SK-N-SH (cell line): ENCODE results near the gene NDEL1. TPM values are rescaled to one million over a fixed set of nuclear protein-coding genes. Genes with fewer than 3 reads are reported as not detected.

Experiments
- CTCF ChIA-PET: fragments of 300-600, 350-600 bp; formaldehyde crosslinking; extraction: SDS; loops from one replicate; lab custom pipeline; 2021; lab: Yijun Ruan, JAX
- POLR2A ChIA-PET: fragments of 350-600 bp; sonication (Branson Sonifier 250); formaldehyde crosslinking; extraction: SDS; loops from one replicate; lab custom pipeline; 2020; ENCODE audit warnings: antibody characterized with exemption, inconsistent platforms; lab: Yijun Ruan, JAX
- DNase-seq: peaks from one replicate; pipeline ENCODE4 v3.0.0; 2012
- H2AFZ ChIP-seq: fragments of 200-600 bp; sonication (generic); 2 replicates; pipeline ENCODE4 v1.8.1; 2016; ENCODE audit warnings: antibody characterized with exemption, mild to moderate bottlenecking, low read depth
- H3F3A ChIP-seq: fragments of 200-600 bp; sonication (generic); replicated peaks from 2 replicates; pipeline ENCODE3; 2016; ENCODE audit warnings: antibody characterized with exemption, mild to moderate bottlenecking; ENCODE audit not compliant: insufficient read depth
- H3K27ac ChIP-seq, 2 experiments: fragments of 200-500 bp in 1 of 2; fragments of 200-600 bp in 1 of 2; sonication (Bioruptor generic) in 1 of 2; sonication (generic), shearing (Covaris generic) in 1 of 2; 2 replicates each; pipeline versions ENCODE4 v1.5.1 to v1.6.1; 2014 to 2016; ENCODE audit warnings: low read depth in 2 of 2, inconsistent platforms in 1 of 2, low read length in 1 of 2, mild to moderate bottlenecking in 1 of 2, mixed read lengths in 1 of 2
- H3K27me3 ChIP-seq: fragments of 200-600 bp; sonication (generic), shearing (Covaris generic); 2 replicates; pipeline ENCODE4 v1.6.1; 2016; ENCODE audit warnings: mixed run types; ENCODE audit not compliant: insufficient read depth
- H3K36me3 ChIP-seq, 2 experiments: fragments of 200-500 bp in 1 of 2; fragments of 200-600 bp in 1 of 2; sonication (Bioruptor generic) in 1 of 2; sonication (generic) in 1 of 2; replicated peaks in 1 of 2; 2 replicates each; pipeline versions ENCODE3 to v1.5.1; 2014 to 2016; ENCODE audit warnings: low read length in 1 of 2, mild to moderate bottlenecking in 1 of 2; ENCODE audit not compliant: insufficient read depth in 2 of 2, control insufficient read depth in 1 of 2
- H3K4me1 ChIP-seq, 2 experiments: fragments of 200-500 bp in 1 of 2; fragments of 200-600 bp in 1 of 2; sonication (Bioruptor generic) in 1 of 2; sonication (generic), shearing (Covaris generic) in 1 of 2; 2 replicates each; pipeline versions ENCODE4 v1.5.1 to v1.6.1; 2014 to 2016; ENCODE audit warnings: low read depth in 1 of 2, low read length in 1 of 2, mixed run types in 1 of 2; ENCODE audit not compliant: insufficient read depth in 2 of 2, control insufficient read depth in 1 of 2
- H3K4me2 ChIP-seq: fragments of 200-600 bp; sonication (generic), shearing (Covaris generic); 2 replicates; pipeline ENCODE4 v1.6.1; 2017; ENCODE audit warnings: mixed run types
- H3K4me3 ChIP-seq, 2 experiments: fragments of 200-500 bp in 1 of 2; fragments of 200-600 bp in 1 of 2; sonication (Bioruptor generic) in 1 of 2; sonication (generic), shearing (Covaris generic) in 1 of 2; 2 replicates each; pipeline versions ENCODE4 v1.5.1 to v1.8.1; 2014 to 2016; ENCODE audit warnings: low read depth in 2 of 2, inconsistent platforms in 1 of 2, low read length in 1 of 2, mild to moderate bottlenecking in 1 of 2, mixed read lengths in 1 of 2, moderate library complexity in 1 of 2
- H3K79me2 ChIP-seq: fragments of 200-600 bp; sonication (generic); 2 replicates; pipeline ENCODE4 v1.8.1; 2017; ENCODE audit warnings: mild to moderate bottlenecking; ENCODE audit not compliant: insufficient read depth
- H3K9ac ChIP-seq: fragments of 200-600 bp; sonication (generic); 2 replicates; pipeline ENCODE4 v1.6.1; 2017; ENCODE audit warnings: mixed run types
- H3K9me2 ChIP-seq: fragments of 200-600 bp; sonication (generic); 2 replicates; pipeline ENCODE4 v1.6.1; 2017; ENCODE audit warnings: mixed run types
- H3K9me3 ChIP-seq: fragments of 200-600 bp; sonication (generic); 2 replicates; pipeline ENCODE4 v1.6.1; 2017; ENCODE audit warnings: mixed run types, mild to moderate bottlenecking, moderate library complexity
- H4K20me1 ChIP-seq: fragments of 200-600 bp; sonication (generic); 2 replicates; pipeline ENCODE4 v1.6.1; 2017; ENCODE audit warnings: mild to moderate bottlenecking, mixed run types; ENCODE audit not compliant: insufficient read depth
- CTCF ChIP-seq: fragments of 200-600 bp; sonication (generic); IDR thresholded peaks from 2 replicates; pipeline ENCODE4 v1.6.1; 2017; ENCODE audit warnings: antibody characterized with exemption, mild to moderate bottlenecking, moderate library complexity
- ELF1 ChIP-seq: IDR thresholded peaks from 2 replicates; pipeline ENCODE4 v1.4.0; 2012
- EP300 ChIP-seq, 2 experiments: IDR thresholded peaks; 2 replicates each; pipeline versions ENCODE4 v1.4.0 to v1.6.1; 2012; ENCODE audit warnings: borderline replicate concordance in 1 of 2, low read depth in 1 of 2, low read length in 1 of 2
- EZH2phosphoT487 ChIP-seq: fragments of 200-600 bp; sonication (generic); IDR thresholded peaks from 2 replicates; pipeline ENCODE4 v1.6.1; 2017; ENCODE audit warnings: low read depth, mixed run types, mild to moderate bottlenecking, antibody characterized with exemption, moderate library complexity, borderline replicate concordance
- GATA2 ChIP-seq: sonication (generic); formaldehyde crosslinking; IDR thresholded peaks from 2 replicates; pipeline ENCODE4 v1.5.0; 2020; ENCODE audit warnings: mild to moderate bottlenecking, missing genetic modification reagents
- IRF3 ChIP-seq: fragments of 150-350 bp; IDR thresholded peaks from 2 replicates; pipeline ENCODE4 v1.6.1; 2016; ENCODE audit warnings: mild to moderate bottlenecking, low read depth, low read length
- JUND ChIP-seq: IDR thresholded peaks from 2 replicates; pipeline ENCODE4 v1.4.0; 2012
- MXI1 ChIP-seq: IDR thresholded peaks from 2 replicates; pipeline ENCODE4 v1.6.1; 2012; ENCODE audit warnings: mild to moderate bottlenecking, low read depth, low read length, improper control_type of control experiment
- NFIC ChIP-seq: IDR thresholded peaks from 2 replicates; pipeline ENCODE4 v1.4.0; 2012; ENCODE audit warnings: borderline replicate concordance
- PBX3 ChIP-seq: IDR thresholded peaks from 2 replicates; pipeline ENCODE4; 2012
- RFX5 ChIP-seq: IDR thresholded peaks from 2 replicates; pipeline ENCODE4 v1.6.1; 2012; ENCODE audit warnings: mild to moderate bottlenecking, improper control_type of control experiment, low read length
- RXRA ChIP-seq: IDR thresholded peaks from 2 replicates; pipeline ENCODE4 v1.4.0; 2012; ENCODE audit warnings: low read depth, mild to moderate bottlenecking, borderline replicate concordance
- TEAD4 ChIP-seq: IDR thresholded peaks from 2 replicates; pipeline ENCODE4 v1.4.0; 2012; ENCODE audit warnings: mild to moderate bottlenecking, borderline replicate concordance; ENCODE audit not compliant: insufficient read depth
- YY1 ChIP-seq: IDR thresholded peaks from 2 replicates; pipeline ENCODE4 v1.4.0; 2012; ENCODE audit warnings: low read depth, mild to moderate bottlenecking
- WGBS: methylation state at CpG from one replicate; pipeline ENCODE4 v1.1.6; 2017; ENCODE audit warnings: low lambda C conversion rate; 5-methylcytosine and 5-hydroxymethylcytosine counted together
- polyA plus RNA-seq, 3 experiments: library from polyadenylated mRNA; depleted of rRNA; stranded (reverse); fragments of >200 nt; gene quantifications; 2 replicates each; pipeline ENCODE4 v1.2.3, GENCODE V29; 2012
- TF ChIP-seq, protein P1 (sequence below): IDR thresholded peaks from 2 replicates; pipeline ENCODE4 v1.4.0; 2012; ENCODE audit warnings: low read depth, borderline replicate concordance

Gene NDEL1
- polyA plus RNA-seq, 1 of the 3 experiments (the other 2 are of a cell fraction) = 49.5 TPM

- TF ChIP-seq RFX5 = no peak
- TF ChIP-seq PBX3 = no peak
- TF ChIP-seq, protein P1, sequence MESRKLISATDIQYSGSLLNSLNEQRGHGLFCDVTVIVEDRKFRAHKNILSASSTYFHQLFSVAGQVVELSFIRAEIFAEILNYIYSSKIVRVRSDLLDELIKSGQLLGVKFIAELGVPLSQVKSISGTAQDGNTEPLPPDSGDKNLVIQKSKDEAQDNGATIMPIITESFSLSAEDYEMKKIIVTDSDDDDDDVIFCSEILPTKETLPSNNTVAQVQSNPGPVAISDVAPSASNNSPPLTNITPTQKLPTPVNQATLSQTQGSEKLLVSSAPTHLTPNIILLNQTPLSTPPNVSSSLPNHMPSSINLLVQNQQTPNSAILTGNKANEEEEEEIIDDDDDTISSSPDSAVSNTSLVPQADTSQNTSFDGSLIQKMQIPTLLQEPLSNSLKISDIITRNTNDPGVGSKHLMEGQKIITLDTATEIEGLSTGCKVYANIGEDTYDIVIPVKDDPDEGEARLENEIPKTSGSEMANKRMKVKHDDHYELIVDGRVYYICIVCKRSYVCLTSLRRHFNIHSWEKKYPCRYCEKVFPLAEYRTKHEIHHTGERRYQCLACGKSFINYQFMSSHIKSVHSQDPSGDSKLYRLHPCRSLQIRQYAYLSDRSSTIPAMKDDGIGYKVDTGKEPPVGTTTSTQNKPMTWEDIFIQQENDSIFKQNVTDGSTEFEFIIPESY = no peak
- TF ChIP-seq IRF3 = no peak
- no peak for TF ChIP-seq JUND
- TF ChIP-seq NFIC = no peak
Observed at GRCh38 chr17:8405499-8406016, 30.1 kb upstream of the NDEL1 start (continued).

DNA sequence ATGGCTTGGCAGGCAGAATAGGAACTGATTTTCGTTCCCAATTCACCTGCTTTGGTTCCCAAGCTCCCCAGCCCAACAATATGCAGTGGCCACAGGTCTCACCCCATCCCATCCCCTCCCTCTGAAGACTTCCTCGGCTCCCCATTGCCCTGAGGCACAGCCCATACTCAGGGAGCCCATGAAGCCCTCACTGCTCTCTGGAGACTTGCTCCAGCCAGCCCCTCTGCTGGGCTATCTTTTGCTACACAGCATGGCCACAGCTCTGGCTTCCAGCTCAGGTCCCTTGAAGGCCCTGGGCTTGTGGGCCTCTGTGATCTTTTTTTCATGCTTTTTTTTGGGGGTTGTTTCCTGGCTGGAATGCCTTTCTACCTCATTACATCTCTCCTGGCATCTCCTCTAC lies 29.5 kb upstream of the NDEL1 start:
- CTCF ChIA-PET = interaction anchor here (0.6 to 4.7 kb wide), 3 partner anchors 56 to 380 kb away, joined by 3 to 20 read pairs (median 12); no protein-coding TSS in a partner anchor
- H3K9me3 ChIP-seq = no peaks in the 10 kb centered on the region
- no peaks in the 10 kb centered on the region for H3K79me2 ChIP-seq
- no peak for TF ChIP-seq ELF1
- no peak for TF ChIP-seq EP300 (IDR thresholded peaks at IDR 0.05; ENCODE audit: borderline replicate concordance in 1 of 2, low read depth in 1 of 2, low read length in 1 of 2)
- TF ChIP-seq MXI1 = no peak
- TF ChIP-seq JUND = no peak
- no peaks in the 10 kb centered on the region for H4K20me1 ChIP-seq
- H3K27me3 ChIP-seq = peaks cover 4% of the 10 kb centered on the region; the same call in 1 of the 2 replicates
- H3K4me1 ChIP-seq = no peaks in the 10 kb centered on the region
- no peak overlapping the region for H2AFZ ChIP-seq
- no peak overlapping the region for H3K27ac ChIP-seq
- no peak for DNase-seq
- 33% methylated on average over 2 of the region's 2 CpGs for WGBS
- no peaks in the 10 kb centered on the region for H3K36me3 ChIP-seq
- H3F3A ChIP-seq = no peaks in the 10 kb centered on the region
- POLR2A ChIA-PET = no interaction called here
- H3K4me3 ChIP-seq = no peak overlapping the region
- no peak overlapping the region for H3K9ac ChIP-seq
- H3K9me2 ChIP-seq = no peaks in the 10 kb centered on the region
- H3K4me2 ChIP-seq = no peak overlapping the region

GRCh38 chr17:8408371-8408770 lies 27.3 kb upstream of the NDEL1 start:
- no peak overlapping the region for H3K4me2 ChIP-seq
- no peaks in the 10 kb centered on the region for H4K20me1 ChIP-seq
- no peaks in the 10 kb centered on the region for H3K9me3 ChIP-seq
- DNase-seq = no peak
- H3K4me1 ChIP-seq = no peaks in the 10 kb centered on the region
- H3K9ac ChIP-seq = no peak overlapping the region
- H3K79me2 ChIP-seq = no peaks in the 10 kb centered on the region
- no peak overlapping the region for H3K4me3 ChIP-seq
- no peak overlapping the region for H2AFZ ChIP-seq
- POLR2A ChIA-PET = no interaction called here
- peaks cover 7% of the 10 kb centered on the region; the same call in 1 of the 2 replicates for H3K27me3 ChIP-seq
- no peaks in the 10 kb centered on the region for H3K9me2 ChIP-seq
- CTCF ChIA-PET = interaction anchor here (0.9 to 6.9 kb wide), 4 partner anchors 13 to 377 kb away, joined by 3 to 82 read pairs (median 9); partner anchors contain the start of gene CCDC42
- no peaks in the 10 kb centered on the region for H3K36me3 ChIP-seq
- H3F3A ChIP-seq = no peaks in the 10 kb centered on the region
- H3K27ac ChIP-seq = no peak overlapping the region
- 79% methylated on average over 14 of the region's 14 CpGs for WGBS
- TF ChIP-seq RFX5 (no peak), YY1 (no peak), NFIC (no peak), GATA2 (CRISPR knock-in tag) (no peak), RXRA (no peak), EZH2phosphoT487 (no peak), CTCF (no peak), TEAD4 (no peak)
- TF ChIP-seq, protein P1 = no peak
